Natural killer cell (primary cell): Measurements from ENCODE around the gene CBS. TPM values are rescaled to one million over a fixed set of nuclear protein-coding genes. Genes with fewer than 3 reads are reported as not detected.

ENCODE experiments used
- ATAC-seq, 3 donors: fragments of 150-1000 bp in 2 of 3; fragments of 200-7000 bp in 1 of 3; cut with Tn5 transposase; 1 replicate in 1 of 3; 2 replicates in 2 of 3; pipeline ENCODE4 v1.10.0; 2021; ENCODE audit warnings: mild to moderate bottlenecking in 2 of 3, moderate library complexity in 2 of 3
- DNase-seq, 2 donors: peaks; one replicate each; pipeline versions ENCODE4 v3.0.0 to v3.0.0-alpha.2; 2013 to 2021; ENCODE audit warnings: mixed read lengths in 1 of 2
- H3K27ac ChIP-seq: one replicate; pipeline ENCODE4 v1.5.1; 2013; ENCODE audit warnings: mild to moderate bottlenecking, low read length
- H3K27me3 ChIP-seq: one replicate; pipeline ENCODE4 v1.6.1; 2013; ENCODE audit warnings: low read length; ENCODE audit not compliant: control insufficient read depth, insufficient read depth
- H3K36me3 ChIP-seq: one replicate; pipeline ENCODE4 v1.6.1; 2013; ENCODE audit warnings: low read length; ENCODE audit not compliant: control insufficient read depth, insufficient read depth
- H3K4me1 ChIP-seq: one replicate; pipeline ENCODE4 v1.6.1; 2013; ENCODE audit warnings: low read length; ENCODE audit not compliant: control insufficient read depth, insufficient read depth
- H3K4me3 ChIP-seq: one replicate; pipeline ENCODE4 v1.5.1; 2013; ENCODE audit warnings: low read length
- H3K9me3 ChIP-seq: one replicate; pipeline ENCODE4 v1.6.1; 2013; ENCODE audit warnings: low read length; ENCODE audit not compliant: control insufficient read depth, insufficient read depth
- H3K27ac Mint-ChIP-seq, 2 donors: one replicate each; pipeline ENCODE4 v1.8.0; 2022; ENCODE audit warnings: mild to moderate bottlenecking in 2 of 2, mixed read lengths in 2 of 2, moderate library complexity in 1 of 2
- H3K27me3 Mint-ChIP-seq, 2 donors: one replicate each; pipeline ENCODE4 v1.8.0; 2022; ENCODE audit warnings: low read depth in 2 of 2, mixed read lengths in 2 of 2
- H3K36me3 Mint-ChIP-seq: one replicate; pipeline ENCODE4 v1.8.0; 2022; ENCODE audit warnings: mixed read lengths
- H3K4me1 Mint-ChIP-seq, 2 donors: one replicate each; pipeline ENCODE4 v1.8.0; 2022; ENCODE audit warnings: mixed read lengths in 2 of 2
- H3K4me3 Mint-ChIP-seq: one replicate; pipeline ENCODE4 v1.8.0; 2022; ENCODE audit warnings: mild to moderate bottlenecking, moderate library complexity, mixed read lengths
- H3K9me3 Mint-ChIP-seq, 2 donors: one replicate each; pipeline ENCODE4 v1.8.0; 2022; ENCODE audit warnings: mixed read lengths in 2 of 2
- WGBS: methylation state at CpG from one replicate; pipeline ENCODE4 v1.1.7; 2013; ENCODE audit warnings: missing lambda C conversion rate; ENCODE audit not compliant: insufficient coverage; 5-methylcytosine and 5-hydroxymethylcytosine counted together
- intact Hi-C: fragments of 100-400 bp; cut with micrococcal nuclease; formaldehyde crosslinking; loops from one replicate; pipeline ENCODE4 v1.14.2; 2022
- total RNA-seq, 4 donors: library from RNA; stranded (reverse); fragments of 120-200 nt in 1 of 4; gene quantifications; one replicate each; pipeline versions ENCODE4 v1.2.3 to v1.2.4, GENCODE V29; 2013 to 2022
- TF ChIP-seq, protein P1 (sequence below): fragments of 200-600 bp; IDR thresholded peaks from one replicate; pipeline ENCODE4 v1.8.0; 2022; ENCODE audit warnings: antibody characterized with exemption

Gene CBS
- total RNA-seq, 3 donors from 2014 or later (not counting 1 experiment from before 2014, with no cell fraction given), result 0.58 to 0.84 TPM; not detected in 1

DNA sequence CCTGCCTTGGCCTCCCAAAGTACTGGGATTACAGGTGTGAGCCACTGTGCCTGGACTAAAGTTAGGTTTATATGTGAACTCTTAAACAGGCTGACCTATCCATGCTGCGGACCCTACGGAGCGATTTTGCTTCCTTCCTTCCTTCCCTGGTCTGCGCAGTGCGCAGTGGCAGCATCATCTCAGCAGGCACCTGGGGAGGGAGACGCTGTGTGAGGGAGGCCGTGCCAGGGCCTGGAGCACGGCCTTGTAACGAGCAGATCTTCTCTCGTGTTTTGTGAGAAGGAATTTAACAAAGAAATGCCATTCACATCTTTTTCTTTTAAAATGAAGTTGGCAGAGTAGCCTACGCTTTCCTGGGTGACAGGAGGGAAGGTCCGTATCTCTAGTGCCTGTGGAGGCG is 55.5 kb downstream of the CBS start:
- peaks cover 4% of the 10 kb centered on the region for H3K4me1 ChIP-seq
- no peak overlapping the region for H3K4me3 Mint-ChIP-seq
- TF ChIP-seq, protein P1, sequence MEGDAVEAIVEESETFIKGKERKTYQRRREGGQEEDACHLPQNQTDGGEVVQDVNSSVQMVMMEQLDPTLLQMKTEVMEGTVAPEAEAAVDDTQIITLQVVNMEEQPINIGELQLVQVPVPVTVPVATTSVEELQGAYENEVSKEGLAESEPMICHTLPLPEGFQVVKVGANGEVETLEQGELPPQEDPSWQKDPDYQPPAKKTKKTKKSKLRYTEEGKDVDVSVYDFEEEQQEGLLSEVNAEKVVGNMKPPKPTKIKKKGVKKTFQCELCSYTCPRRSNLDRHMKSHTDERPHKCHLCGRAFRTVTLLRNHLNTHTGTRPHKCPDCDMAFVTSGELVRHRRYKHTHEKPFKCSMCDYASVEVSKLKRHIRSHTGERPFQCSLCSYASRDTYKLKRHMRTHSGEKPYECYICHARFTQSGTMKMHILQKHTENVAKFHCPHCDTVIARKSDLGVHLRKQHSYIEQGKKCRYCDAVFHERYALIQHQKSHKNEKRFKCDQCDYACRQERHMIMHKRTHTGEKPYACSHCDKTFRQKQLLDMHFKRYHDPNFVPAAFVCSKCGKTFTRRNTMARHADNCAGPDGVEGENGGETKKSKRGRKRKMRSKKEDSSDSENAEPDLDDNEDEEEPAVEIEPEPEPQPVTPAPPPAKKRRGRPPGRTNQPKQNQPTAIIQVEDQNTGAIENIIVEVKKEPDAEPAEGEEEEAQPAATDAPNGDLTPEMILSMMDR, result no peak
- no peak for ATAC-seq
- no peaks in the 10 kb centered on the region for H3K9me3 ChIP-seq
- peaks cover 5% of the 10 kb centered on the region for H3K36me3 Mint-ChIP-seq
- H3K4me3 ChIP-seq, result no peak overlapping the region
- DNase-seq, result no peak
- no peaks in the 10 kb centered on the region for H3K9me3 Mint-ChIP-seq
- H3K27ac ChIP-seq, result no peak overlapping the region
- H3K27me3 Mint-ChIP-seq, result no peaks in the 10 kb centered on the region
- peaks cover 51% of the 10 kb centered on the region for H3K36me3 ChIP-seq
- intact Hi-C loops, result no loop called here
- no peak overlapping the region for H3K27ac Mint-ChIP-seq
- WGBS, result 99% methylated on average over 13 of the region's 13 CpGs
- no peaks in the 10 kb centered on the region for H3K27me3 ChIP-seq
- H3K4me1 Mint-ChIP-seq, result peaks cover 0 to under 1% of the 10 kb centered on the region in 2 donors

GRCh38 chr21:43018519-43018918 is 57.1 kb downstream of the CBS start:
- H3K27ac Mint-ChIP-seq, result no peak overlapping the region
- no peaks in the 10 kb centered on the region for H3K27me3 Mint-ChIP-seq
- H3K4me3 Mint-ChIP-seq, result no peak overlapping the region
- DNase-seq (no peak), ATAC-seq (no peak)
- H3K27me3 ChIP-seq, result no peaks in the 10 kb centered on the region
- intact Hi-C loops, result no loop called here
- H3K4me1 ChIP-seq, result peaks cover 4% of the 10 kb centered on the region
- H3K36me3 ChIP-seq, result peaks cover 41% of the 10 kb centered on the region
- H3K9me3 ChIP-seq, result no peaks in the 10 kb centered on the region
- peaks cover 0 to 6% of the 10 kb centered on the region in 2 donors for H3K4me1 Mint-ChIP-seq
- H3K4me3 ChIP-seq, result no peak overlapping the region
- TF ChIP-seq, protein P1, result no peak
- WGBS, result 95% methylated on average over 10 of the region's 10 CpGs
- peaks cover 12% of the 10 kb centered on the region for H3K36me3 Mint-ChIP-seq
- H3K9me3 Mint-ChIP-seq, result no peaks in the 10 kb centered on the region
- H3K27ac ChIP-seq, result no peak overlapping the region

GRCh38 chr21:43016728-43017127 is 58.9 kb downstream of the CBS start:
- Mint-ChIP-seq H3K27me3 (no peaks in the 10 kb centered on the region), H3K36me3 (peaks cover 12% of the 10 kb centered on the region)
- DNase-seq, result no peak

More at GRCh38 chr21:43016728-43017127, 58.9 kb downstream of the CBS start:
- H3K27me3 ChIP-seq, result no peaks in the 10 kb centered on the region
- intact Hi-C loops, result no loop called here
- H3K27ac ChIP-seq, result no peak overlapping the region
- H3K4me1 ChIP-seq, result peaks cover 4% of the 10 kb centered on the region
- Mint-ChIP-seq H3K4me1 (peaks cover 0 to 6% of the 10 kb centered on the region in 2 donors), H3K4me3 (no peak overlapping the region), H3K9me3 (no peaks in the 10 kb centered on the region), H3K27ac (no peak overlapping the region)
- WGBS, result 98% methylated on average over 13 of the region's 13 CpGs
- H3K36me3 ChIP-seq, result peaks cover 37% of the 10 kb centered on the region
- no peak overlapping the region for H3K4me3 ChIP-seq
- H3K9me3 ChIP-seq, result no peaks in the 10 kb centered on the region
- TF ChIP-seq, protein P1, result no peak
- ATAC-seq, result no peak
